ENCODE results near the gene ENO3.
A peak's percentile ranks its signal among the peaks of the same experiment; 100 is the strongest.

Gene ENO3

GRCh38 chr17:4978726-4979125 lies 27.8 kb downstream of the ENO3 start:
- no peak for DNase-seq

GRCh38 chr17:4980644-4981216 lies 29.8 kb downstream of the ENO3 start:
- no peak for DNase-seq

GRCh38 chr17:4982305-4982704 lies 31.4 kb downstream of the ENO3 start:
- DNase-seq: no peak

GRCh38 chr17:4986403-4986802 lies 35.5 kb downstream of the ENO3 start:
- no peak for DNase-seq

GRCh38 chr17:4986951-4987766 lies 36.2 kb downstream of the ENO3 start, which contains the start of gene CAMTA2:
CAMTA2 (minus strand) TSS chr17:4987675; CDS start chr17:4986222, 1,453 bp downstream.
- peak; percentile 96 for DNase-seq

- DNase-seq: no peak
These were observed 37.0 kb downstream of the ENO3 start for GRCh38 chr17:4987767-4988567.

GRCh38 chr17:4994081-4994595 lies 43.2 kb downstream of the ENO3 start:
- no peak for DNase-seq

GRCh38 chr17:4997302-4998026 lies 46.5 kb downstream of the ENO3 start, which contains the start of the genes INCA1 and KIF1C:
INCA1 (minus strand) TSS chr17:4997522; CDS start chr17:4994437, 3,085 bp downstream.
KIF1C (plus strand) TSS chr17:4997950; CDS start chr17:5000247, 2,297 bp downstream.
- DNase-seq: peak; percentile 96

GRCh38 chr17:4998027-4998731 lies 47.3 kb downstream of the ENO3 start:
- DNase-seq: no peak

- no peak for DNase-seq
These were observed 48.0 kb downstream of the ENO3 start for GRCh38 chr17:4998732-4999429.

GRCh38 chr17:4999430-5000093 lies 48.6 kb downstream of the ENO3 start:
- DNase-seq: no peak

GRCh38 chr17:5000237-5000639 lies 49.3 kb downstream of the ENO3 start:
- DNase-seq: no peak

GRCh38 chr17:5002121-5002788 lies 51.3 kb downstream of the ENO3 start:
- DNase-seq: no peak

GRCh38 chr17:5003214-5003867 lies 52.4 kb downstream of the ENO3 start:
- DNase-seq: no peak

All from activated effector memory CD4-positive, alpha-beta T cell treated with anti-CD3 and anti-CD28 coated beads, Interleukin-2, amount 50 U/mL, for 16 hours (primary cell).